ENCODE data around the gene TMEM203.

GRCh38 chr9:137173796-137174664, 31.4 kb downstream of the TMEM203 start:
- TF ChIP-seq CTCF (IDR thresholded peaks at IDR 0.05) (no peak), ZFX (IDR thresholded peaks at IDR 0.05; ENCODE audit: borderline replicate concordance) (no peak)

Data from 22Rv1 (cell line).